Lung microvascular endothelial cell (primary cell): ENCODE results near the gene CDO1. TPM values are rescaled to one million over a fixed set of nuclear protein-coding genes. Genes with fewer than 3 reads are reported as not detected.
A peak's percentile ranks its signal among the peaks of the same experiment; 100 is the strongest.

Experiments
- DNase-seq, 2 donors: peaks; one replicate each; pipeline versions ENCODE4 v3.0.0 to v3.0.0-alpha.2; 2010; ENCODE audit warnings: low read depth in 2 of 2
- total RNA-seq: library from RNA; depleted of rRNA; stranded (reverse); fragments of >200 nt; gene quantifications from 2 replicates; pipeline ENCODE4 v1.2.1, GENCODE V29; 2014

Gene CDO1
- total RNA-seq, 1 donor from 2014 or later, result not detected

GRCh38 chr5:115788440-115788839 lies 28.0 kb downstream of the CDO1 start:
- DNase-seq, result no peak

- DNase-seq, result no peak
Measured at GRCh38 chr5:115787426-115787825, 29.0 kb downstream of the CDO1 start.

GRCh38 chr5:115785381-115786065 lies 30.9 kb downstream of the CDO1 start:
- no peak for DNase-seq

GRCh38 chr5:115778417-115778816 lies 38.0 kb downstream of the CDO1 start:
- DNase-seq, result no peak

- DNase-seq, result no peak
Measured at GRCh38 chr5:115776989-115777388, 39.5 kb downstream of the CDO1 start.

- DNase-seq, result no peak
Measured at GRCh38 chr5:115775999-115776398, 40.5 kb downstream of the CDO1 start.

- DNase-seq, result no peak
Measured at GRCh38 chr5:115774684-115775083, 41.8 kb downstream of the CDO1 start.

- peak in 1 of 2 donors; percentile 11 for DNase-seq
Measured at GRCh38 chr5:115772731-115773475, 43.6 kb downstream of the CDO1 start.

GRCh38 chr5:115770466-115770865 lies 46.0 kb downstream of the CDO1 start:
- DNase-seq, result no peak

- no peak for DNase-seq
Measured at GRCh38 chr5:115767424-115767823, 49.0 kb downstream of the CDO1 start.

- DNase-seq, result peak; percentile 12 to 57
Measured at GRCh38 chr5:115766608-115767007, 49.9 kb downstream of the CDO1 start.

- peak in 1 of 2 donors; percentile 2 for DNase-seq
Measured at GRCh38 chr5:115758356-115758755, 58.1 kb downstream of the CDO1 start.

GRCh38 chr5:115755675-115756074 lies 60.8 kb downstream of the CDO1 start:
- no peak for DNase-seq

Other genes with a start within 250 kb of the CDO1 start
- gene TICAM2, start 214.2 kb downstream of the CDO1 start, total RNA-seq, result 0.20 and 0.22 TPM in 2 replicates
- 60.1 and 89.7 TPM in 2 replicates for gene TMED7, start 190.6 kb downstream of the CDO1 start, total RNA-seq
- 17.9 and 18.8 TPM in 2 replicates for gene ATG12, start 24.9 kb upstream of the CDO1 start, total RNA-seq
- gene AP3S1, start 25.3 kb upstream of the CDO1 start, total RNA-seq, result 57.7 and 63.2 TPM in 2 replicates
- under 0.01 and 0.22 TPM in 2 replicates for gene LVRN, start 145.8 kb upstream of the CDO1 start, total RNA-seq
- under 0.01 TPM in 2 replicates for gene ARL14EPL, start 215.8 kb upstream of the CDO1 start, total RNA-seq